NCI-H69 (cell line): ENCODE data around the gene WDR35.
"Not testable (repeated sequence)": the region's sequence is repeated elsewhere in the genome, so short reads cannot be mapped to it uniquely, and the experiment has no call there.

Experiments
- DNase-seq: peaks from one replicate; lab custom pipeline; 2025; lab: John Stamatoyannopoulos, UW

The WDR35 gene

GRCh38 chr2:19937004-19937403, 52.9 kb downstream of the WDR35 start:
- no peak for DNase-seq

GRCh38 chr2:19936203-19936602, 53.7 kb downstream of the WDR35 start:
- no peak for DNase-seq

DNA sequence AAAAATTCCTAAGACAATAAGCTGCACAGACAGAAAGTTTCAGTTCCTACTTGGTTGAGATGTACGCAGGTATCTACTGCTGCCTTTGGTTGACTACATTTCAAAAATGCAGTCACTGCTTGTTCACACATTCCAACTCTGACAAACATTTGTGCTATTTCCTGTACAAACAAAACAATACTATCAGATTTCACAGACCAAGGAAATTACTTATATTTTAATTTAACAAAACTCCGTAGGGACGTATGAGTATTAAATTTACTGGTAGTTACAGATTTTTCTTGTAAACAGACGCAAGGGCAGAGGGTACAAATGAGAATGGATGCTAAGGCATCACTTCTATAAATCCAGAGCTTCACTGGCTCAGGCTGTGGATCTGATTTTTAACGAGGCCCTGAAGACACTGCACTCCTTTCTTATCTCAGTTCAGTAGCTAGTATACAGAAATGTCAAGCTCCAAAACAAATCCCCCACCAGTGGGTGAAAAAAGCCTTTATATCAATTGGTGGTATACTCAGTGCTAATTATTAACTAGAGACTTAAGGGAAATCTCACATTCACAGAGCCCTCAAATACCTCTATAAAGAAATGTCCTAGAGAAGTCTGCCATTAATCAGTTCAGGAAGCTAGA, 56.4 kb downstream of the WDR35 start:
- DNase-seq: no peak

DNA sequence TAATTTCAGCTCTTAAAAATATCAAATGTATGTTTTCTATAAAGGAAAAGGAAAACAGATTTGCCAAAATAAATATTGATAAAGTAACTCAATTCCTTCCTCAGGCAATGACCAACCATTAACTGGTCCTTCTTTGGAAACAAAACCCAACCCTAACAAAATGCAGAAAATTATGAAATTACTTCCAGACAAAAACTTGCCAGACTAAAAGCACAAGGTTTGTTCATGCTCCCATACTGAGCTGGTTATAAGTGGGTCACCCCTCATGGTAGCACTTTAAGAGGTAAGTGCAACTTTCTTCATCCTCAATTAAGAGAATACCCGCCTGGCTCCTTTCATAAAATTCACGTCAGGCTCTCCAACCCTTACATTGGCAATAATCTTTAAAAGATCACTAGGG, 57.0 kb downstream of the WDR35 start:
- DNase-seq: no peak

GRCh38 chr2:19929226-19929625, 60.7 kb downstream of the WDR35 start:
- DNase-seq: no peak

GRCh38 chr2:19927816-19928215, 62.1 kb downstream of the WDR35 start:
- DNase-seq: not testable (repeated sequence)

DNA sequence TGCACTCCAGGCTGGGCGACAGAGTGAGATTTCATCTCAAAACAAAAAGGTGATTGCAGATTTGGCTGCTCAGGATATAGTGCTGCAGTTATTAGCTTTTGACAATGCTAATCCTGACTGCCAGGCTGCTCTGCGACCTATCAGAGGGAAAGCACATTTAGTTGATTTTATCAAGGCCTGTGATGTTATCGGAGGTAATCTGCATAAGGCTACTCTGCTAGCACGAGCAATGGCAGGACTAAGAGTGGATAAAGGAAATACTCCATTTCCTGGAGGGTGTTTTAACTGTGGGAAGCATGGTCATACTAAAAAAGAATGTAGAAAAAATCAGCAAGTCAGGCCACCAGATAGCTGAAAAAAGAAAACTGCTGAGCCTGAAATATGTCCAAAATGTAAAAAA, 65.4 kb downstream of the WDR35 start:
- DNase-seq: not testable (repeated sequence)

- DNase-seq: not testable (repeated sequence)
These were observed 67.7 kb downstream of the WDR35 start for GRCh38 chr2:19922188-19922587.

DNA sequence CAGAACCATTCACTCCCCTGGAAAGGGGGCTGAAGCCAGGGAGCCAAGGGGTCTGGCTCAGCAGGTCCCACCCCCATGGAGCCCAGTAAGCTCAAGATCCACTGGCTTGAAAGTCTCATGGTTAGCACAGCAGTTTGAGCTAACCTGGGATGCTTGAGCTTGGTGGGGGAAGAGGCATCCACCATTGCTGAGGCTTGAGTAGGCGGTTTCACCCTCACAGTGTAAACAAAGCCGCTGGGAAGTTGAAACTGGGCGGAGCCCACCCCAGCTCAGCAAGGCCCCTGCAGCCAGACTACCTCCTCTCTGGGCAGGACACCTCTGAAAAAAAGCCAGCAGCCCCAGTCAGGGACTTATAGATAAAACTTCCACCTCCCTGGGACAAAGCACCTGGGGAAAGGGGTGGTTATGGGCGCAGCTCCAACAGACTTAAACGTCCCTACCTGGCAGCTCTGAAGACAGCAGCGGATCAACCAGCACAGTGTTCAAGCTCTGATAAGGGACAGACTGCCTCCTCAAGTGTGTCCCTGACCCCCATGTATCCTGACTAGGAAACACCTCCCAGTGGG, 73.4 kb downstream of the WDR35 start:
- DNase-seq: no peak

DNA sequence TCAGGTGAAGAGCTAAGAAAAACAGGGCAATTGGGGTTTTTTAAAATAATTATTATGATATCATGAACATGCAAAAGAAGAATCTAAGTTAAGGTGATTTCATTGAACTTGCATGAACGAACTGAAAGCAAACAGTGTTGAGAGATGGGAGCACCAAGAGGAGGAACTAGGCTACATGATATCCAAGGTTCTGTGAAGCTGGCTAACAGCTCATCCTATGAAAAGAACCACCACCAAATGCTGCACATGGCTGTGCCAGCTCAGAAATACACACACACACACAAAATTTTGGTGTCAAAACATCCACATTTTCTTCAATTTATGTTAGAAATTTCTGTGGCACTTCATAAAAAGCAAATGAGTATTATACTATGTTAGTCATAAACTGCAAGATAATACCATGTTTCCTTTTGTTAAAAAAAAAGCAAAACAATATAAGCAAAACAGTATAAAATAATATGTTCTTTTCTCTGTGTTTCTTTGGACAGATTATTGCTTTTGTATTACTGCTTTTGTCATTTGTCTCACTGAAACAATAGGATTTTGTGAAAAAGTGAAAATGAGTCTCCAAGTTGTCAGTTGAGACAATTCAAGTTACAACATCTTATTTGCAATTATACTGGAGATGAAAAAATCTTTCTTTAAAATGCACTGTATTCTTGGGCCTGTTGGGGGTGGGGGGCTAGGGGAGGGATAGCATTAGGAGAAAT, 75.5 kb downstream of the WDR35 start:
- DNase-seq: no peak

GRCh38 chr2:19911808-19912509, 77.9 kb downstream of the WDR35 start:
- no peak for DNase-seq

GRCh38 chr2:19902216-19902740, 87.6 kb downstream of the WDR35 start:
- peak; percentile 42 for DNase-seq

DNA sequence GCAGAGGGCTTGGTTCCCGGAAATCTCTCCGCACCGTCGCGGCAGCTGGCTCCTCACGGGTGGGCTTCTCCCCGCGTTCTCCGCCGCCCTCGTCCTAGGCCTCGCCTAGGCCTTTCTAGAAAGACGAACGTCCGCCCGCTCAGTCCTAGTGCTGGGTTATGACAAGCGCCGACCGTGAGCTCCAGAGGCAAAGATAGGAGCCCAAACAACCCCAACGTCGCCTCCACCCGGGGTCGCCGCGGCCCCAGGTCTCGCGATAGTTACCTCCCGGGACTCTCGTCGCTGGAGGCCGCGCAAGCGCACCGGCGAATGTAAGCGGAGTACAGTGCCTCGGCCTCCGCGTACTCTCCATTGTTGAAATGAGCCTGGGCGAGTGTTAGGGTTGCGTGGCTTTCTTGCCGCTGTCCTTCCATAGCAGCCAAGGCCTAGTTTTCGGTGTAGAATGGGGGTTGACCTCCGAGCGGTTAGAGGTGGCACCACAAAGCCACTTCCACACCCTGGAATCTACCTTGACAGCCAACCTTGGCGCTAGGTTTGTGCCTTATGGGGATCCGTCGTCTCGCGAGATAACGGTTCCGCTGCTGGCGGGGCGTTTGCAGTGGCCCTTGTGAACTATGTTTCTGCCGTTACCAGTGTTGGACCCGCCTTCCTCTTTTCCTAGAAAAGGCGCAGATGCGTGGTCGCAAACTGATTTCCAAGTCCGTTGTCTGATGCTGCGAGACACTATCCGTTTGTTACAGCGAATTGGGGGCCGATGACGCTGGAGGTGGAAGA, 88.3 kb downstream of the WDR35 start, which contains the start of gene TTC32:
Gene TTC32 (minus strand): TSS at position 542 of the 774 bp plus-strand sequence. CDS start 129 bp downstream, at position 413.
- peak; percentile 88 for DNase-seq

- DNase-seq: peak; percentile 39
These were observed 88.9 kb downstream of the WDR35 start for GRCh38 chr2:19900931-19901441.

DNA sequence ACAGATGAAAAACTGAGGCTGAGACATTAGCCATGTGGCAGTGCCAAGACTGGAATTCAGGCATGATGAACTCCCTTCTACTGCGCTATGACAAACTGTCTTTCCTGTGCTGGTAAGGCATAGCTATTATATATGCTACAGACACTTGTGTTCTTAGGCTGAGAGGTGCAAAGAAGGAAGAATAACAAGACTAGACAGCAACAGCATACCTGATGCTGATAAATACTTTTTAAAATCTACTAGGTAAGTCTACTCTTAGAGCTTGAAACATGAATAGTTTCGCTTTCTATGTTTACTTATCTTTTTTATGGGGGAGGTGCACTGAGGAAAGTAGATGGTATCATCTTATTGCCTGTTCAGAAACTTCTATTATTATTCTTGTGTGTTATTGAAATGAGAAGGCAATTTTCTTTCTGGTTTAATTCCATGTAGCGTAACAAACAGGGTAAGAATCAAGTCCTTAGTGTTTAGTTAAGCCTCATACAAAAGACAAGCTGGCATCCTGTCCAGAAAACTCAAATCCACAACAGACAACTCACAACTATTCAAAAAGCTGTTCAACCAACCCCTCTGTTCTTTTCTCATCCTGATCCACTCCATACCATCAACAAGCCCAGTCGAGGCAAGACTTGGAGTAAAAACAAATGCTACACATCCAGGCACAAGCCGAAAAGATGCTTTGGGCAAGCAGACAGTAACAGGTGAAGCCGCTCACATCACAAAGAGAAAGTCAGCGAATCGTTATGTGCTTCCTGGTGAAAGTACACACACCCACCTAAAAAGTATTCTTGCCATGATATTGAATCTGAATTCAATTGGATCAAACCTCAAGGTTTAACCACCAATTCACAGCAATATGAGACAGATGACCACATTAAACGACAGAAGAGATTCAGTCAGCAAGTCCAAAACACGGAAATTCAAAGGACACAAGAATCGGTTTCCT, 89.6 kb downstream of the WDR35 start:
- DNase-seq: peak; percentile 15

DNA sequence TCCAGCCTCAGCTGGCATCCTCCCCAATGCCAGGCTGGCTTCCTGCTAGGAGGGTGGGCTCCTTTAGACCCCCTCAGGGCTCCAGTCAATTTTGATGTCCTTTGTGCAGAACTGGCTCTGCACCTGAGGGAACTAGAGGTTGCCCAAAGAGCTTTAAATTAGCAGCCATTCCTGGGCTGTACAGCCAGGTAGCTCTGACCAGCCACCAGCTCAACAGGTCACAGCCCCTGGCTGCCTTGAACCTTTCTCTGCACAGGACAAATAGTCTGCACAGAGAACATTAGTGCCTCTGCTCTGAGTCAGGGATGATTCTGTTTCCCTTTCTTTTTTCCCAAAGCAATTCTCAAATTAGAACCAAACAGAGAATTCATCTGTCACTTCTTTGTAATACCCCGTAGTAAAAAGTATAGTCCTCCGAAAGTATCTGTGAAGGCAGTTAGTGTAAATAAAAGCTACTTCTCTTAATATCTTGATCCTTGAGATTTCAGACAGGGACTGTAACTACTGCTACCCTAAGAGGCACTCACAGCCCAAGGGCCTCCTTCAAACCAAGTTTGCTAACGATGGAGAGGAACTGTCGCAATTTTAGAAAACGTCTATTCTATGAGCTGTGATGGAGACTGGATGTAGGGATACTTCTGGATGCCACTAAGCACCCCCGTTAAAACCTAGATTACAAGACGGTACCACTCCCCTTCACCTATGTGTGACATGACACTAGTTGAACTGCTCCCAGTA, 91.1 kb downstream of the WDR35 start:
- no peak for DNase-seq

DNA sequence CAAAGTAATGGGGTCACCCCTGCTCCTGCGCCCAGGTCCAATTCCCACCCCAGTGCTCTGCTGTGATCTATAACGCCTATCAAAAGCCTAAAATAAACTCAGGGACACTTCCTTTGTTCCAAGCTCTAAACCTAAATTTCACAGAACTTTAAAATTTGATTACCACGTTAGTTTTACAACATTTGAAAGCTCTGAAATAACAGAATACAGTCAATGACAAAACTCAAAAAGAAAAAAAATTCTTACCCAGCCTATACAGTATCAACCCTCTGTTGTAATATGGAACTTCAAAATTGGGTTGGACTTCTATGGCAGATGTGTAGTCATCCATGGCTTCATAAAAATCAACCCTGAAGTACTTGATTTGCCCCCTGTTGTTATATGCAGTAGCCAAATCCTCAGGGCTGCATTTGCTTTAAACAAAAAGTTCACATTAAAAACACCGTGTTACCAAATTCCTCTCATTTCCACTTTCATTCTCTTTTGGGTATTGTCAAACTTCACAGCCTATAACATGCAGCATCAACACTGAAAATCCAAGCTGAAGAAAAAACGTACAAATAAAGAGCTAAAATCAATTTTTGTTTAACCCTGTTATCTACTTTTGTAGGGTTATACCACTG, 92.2 kb downstream of the WDR35 start:
- no peak for DNase-seq

DNA sequence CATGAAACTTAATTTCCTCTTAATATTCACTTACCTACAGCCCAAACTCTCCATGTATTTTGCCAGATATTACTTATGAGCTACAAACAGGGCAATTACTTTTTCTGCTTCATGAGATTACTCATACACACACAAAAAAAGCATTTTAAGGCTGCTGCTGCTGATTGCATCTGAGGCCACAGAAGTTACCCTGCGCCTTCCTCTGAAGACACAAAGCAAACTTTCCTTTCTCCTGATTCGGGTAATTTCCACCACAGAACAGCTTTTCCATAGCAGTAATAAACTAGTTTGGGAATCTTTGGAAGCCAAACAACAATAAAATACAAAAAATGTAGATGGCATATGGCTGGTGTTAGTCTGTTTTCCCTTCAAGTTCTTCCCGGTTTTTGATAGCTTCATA, 94.4 kb downstream of the WDR35 start:
- no peak for DNase-seq

- no peak for DNase-seq
These were observed 95.6 kb downstream of the WDR35 start for GRCh38 chr2:19894134-19894792.
